Thoracic aorta (tissue), 2 donors: ENCODE results near the gene ACSL1. TPM values are rescaled to one million over a fixed set of nuclear protein-coding genes. Genes with fewer than 3 reads are reported as not detected.

ENCODE experiments used
- ATAC-seq: fragments of 150-250 bp; one replicate; pipeline ENCODE4 v1.8.0; 2017; ENCODE audit warnings: low read depth; ENCODE audit not compliant: insufficient number of reproducible peaks, low FRiP score
- DNase-seq: peaks from one replicate; pipeline ENCODE4 v3.0.0-alpha.2; 2020; ENCODE audit warnings: low spot score
- H3K27ac ChIP-seq, 2 donors: fragments of 200-600 bp; sonication (generic); 1 replicate in 1 of 2; 2 replicates in 1 of 2; pipeline ENCODE4 v1.5.1; 2016; ENCODE audit warnings: mild to moderate bottlenecking in 2 of 2, moderate library complexity in 2 of 2
- H3K27me3 ChIP-seq: fragments of 200-600 bp; sonication (generic); replicated peaks from 2 replicates; pipeline ENCODE4 v1.6.0; 2016; ENCODE audit warnings: mild to moderate bottlenecking; ENCODE audit not compliant: insufficient read depth
- H3K36me3 ChIP-seq: fragments of 200-600 bp; sonication (generic); one replicate; pipeline ENCODE4 v1.5.1; 2016
- H3K4me1 ChIP-seq, 2 donors: fragments of 200-600 bp; sonication (generic); 1 replicate in 1 of 2; 2 replicates in 1 of 2; pipeline versions ENCODE4 v1.5.1 to v1.6.0; 2016; ENCODE audit warnings: low read depth in 2 of 2, mild to moderate bottlenecking in 1 of 2; ENCODE audit not compliant: control insufficient read depth in 1 of 2
- H3K4me3 ChIP-seq: fragments of 200-600 bp; sonication (generic); 2 replicates; pipeline ENCODE4 v1.5.1; 2016; ENCODE audit warnings: mild to moderate bottlenecking
- H3K9me3 ChIP-seq: fragments of 200-600 bp; sonication (generic); 2 replicates; pipeline ENCODE4 v1.5.1; 2016
- total RNA-seq, 2 donors: library from RNA; depleted of rRNA; stranded (reverse); fragments of >200 nt; gene quantifications; one replicate each; pipeline versions ENCODE4 v1.1.0 to v1.2.3, GENCODE V29; 2016
- TF ChIP-seq, protein P1 (sequence below): fragments of 200-600 bp; sonication (generic); IDR thresholded peaks from one replicate; pipeline ENCODE4 v1.5.1; 2019; ENCODE audit warnings: antibody characterized with exemption

Gene ACSL1
- total RNA-seq, 2 donors from 2014 or later, result 90.4 to 155 TPM

DNA sequence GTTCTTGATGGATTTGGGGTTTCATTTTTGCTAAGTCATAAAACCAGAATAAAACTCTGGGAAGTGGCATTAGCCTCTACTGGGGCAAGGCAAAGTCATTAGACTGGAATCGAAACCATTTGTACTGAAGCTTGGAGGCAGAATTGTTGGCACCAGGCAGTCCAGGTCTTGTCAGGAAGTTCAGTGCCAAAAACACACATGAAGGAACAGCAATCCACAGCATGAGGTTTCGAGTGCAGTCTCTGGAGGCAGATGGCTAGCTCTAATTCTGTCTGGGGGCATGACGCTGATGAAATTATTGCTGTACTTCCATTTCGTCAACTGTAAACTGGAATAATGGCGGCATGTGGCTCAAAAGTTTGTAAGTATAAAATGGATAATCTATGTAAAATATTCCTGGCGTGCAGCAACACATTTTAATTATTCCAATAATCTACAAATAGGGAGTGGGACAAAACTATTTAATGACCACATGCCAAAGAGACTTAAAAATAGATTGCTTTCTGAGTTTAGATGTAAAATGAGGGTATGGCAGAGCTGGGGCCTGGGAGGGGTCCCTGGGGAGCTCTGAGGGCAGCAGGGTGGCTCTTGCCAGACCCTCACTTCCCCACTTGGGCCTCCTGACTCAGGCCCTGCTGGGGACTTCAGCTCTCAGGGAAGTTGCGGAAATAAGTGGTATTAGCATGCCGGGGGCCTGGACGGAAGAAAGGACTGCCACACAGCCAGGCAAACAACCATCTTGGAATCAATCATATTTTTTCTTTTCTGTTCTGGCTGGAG is 73.1 kb downstream of the ACSL1 start:
- no peak for ATAC-seq
- Histone ChIP-seq H3K4me1 (peaks cover 0 to 12% of the 10 kb centered on the region in 2 donors), H3K36me3 (peaks cover 21% of the 10 kb centered on the region)

GRCh38 chr4:184751585-184751956 is 74.2 kb downstream of the ACSL1 start:
- no peak overlapping the region for H3K4me3 ChIP-seq
- no peaks in the 10 kb centered on the region for H3K27me3 ChIP-seq
- no peak for ATAC-seq
- no peaks in the 10 kb centered on the region for H3K9me3 ChIP-seq
- TF ChIP-seq, protein P1, sequence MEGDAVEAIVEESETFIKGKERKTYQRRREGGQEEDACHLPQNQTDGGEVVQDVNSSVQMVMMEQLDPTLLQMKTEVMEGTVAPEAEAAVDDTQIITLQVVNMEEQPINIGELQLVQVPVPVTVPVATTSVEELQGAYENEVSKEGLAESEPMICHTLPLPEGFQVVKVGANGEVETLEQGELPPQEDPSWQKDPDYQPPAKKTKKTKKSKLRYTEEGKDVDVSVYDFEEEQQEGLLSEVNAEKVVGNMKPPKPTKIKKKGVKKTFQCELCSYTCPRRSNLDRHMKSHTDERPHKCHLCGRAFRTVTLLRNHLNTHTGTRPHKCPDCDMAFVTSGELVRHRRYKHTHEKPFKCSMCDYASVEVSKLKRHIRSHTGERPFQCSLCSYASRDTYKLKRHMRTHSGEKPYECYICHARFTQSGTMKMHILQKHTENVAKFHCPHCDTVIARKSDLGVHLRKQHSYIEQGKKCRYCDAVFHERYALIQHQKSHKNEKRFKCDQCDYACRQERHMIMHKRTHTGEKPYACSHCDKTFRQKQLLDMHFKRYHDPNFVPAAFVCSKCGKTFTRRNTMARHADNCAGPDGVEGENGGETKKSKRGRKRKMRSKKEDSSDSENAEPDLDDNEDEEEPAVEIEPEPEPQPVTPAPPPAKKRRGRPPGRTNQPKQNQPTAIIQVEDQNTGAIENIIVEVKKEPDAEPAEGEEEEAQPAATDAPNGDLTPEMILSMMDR, result no peak
- no peak overlapping the region for H3K27ac ChIP-seq
- DNase-seq, result no peak
- H3K4me1 ChIP-seq, result peaks cover 7 to 23% of the 10 kb centered on the region in 2 donors
- peaks cover 13% of the 10 kb centered on the region for H3K36me3 ChIP-seq

More for the DNA sequence above, 73.1 kb downstream of the ACSL1 start:
- Histone ChIP-seq H3K4me3 (no peak overlapping the region), H3K27me3 (no peaks in the 10 kb centered on the region), H3K27ac (no peak overlapping the region), H3K9me3 (no peaks in the 10 kb centered on the region)
- DNase-seq, result no peak
- TF ChIP-seq, protein P1, result no peak

DNA sequence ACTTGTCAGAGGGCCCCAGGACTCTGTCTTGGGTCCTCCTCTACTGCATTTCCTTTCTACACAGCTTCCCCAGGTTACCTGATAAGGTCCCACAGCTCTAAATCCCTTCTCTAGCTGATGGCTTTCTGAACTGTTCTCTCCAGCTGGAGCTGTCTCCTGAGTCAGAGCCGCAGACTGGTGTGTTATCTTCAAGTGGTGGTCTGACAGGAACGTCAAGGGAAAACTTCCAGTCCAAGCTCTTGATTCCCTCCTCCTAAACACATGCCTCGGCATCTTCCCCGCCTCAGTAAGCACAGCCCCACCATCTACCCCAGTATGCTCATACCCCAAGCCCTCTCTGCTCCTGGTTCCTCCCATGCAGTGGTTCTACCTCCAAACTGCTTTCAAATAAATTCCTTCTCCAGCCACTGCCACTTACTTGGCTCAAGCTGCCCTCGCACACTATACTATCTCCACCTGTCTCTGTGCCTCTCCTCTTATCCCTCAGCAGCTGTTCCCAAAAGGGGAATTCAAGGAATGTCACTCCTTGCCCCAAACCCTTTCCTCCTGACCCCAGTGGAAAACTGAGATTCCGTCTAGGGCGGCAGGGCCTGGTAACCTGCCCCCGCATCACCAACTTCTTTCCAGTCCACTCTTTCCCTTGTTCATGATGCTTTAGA is 74.7 kb downstream of the ACSL1 start:
- no peaks in the 10 kb centered on the region for H3K9me3 ChIP-seq
- peaks cover 7 to 23% of the 10 kb centered on the region in 2 donors for H3K4me1 ChIP-seq
- ATAC-seq, result no peak
- no peak overlapping the region for H3K27ac ChIP-seq
- TF ChIP-seq, protein P1, result no peak
- peaks cover 9% of the 10 kb centered on the region for H3K36me3 ChIP-seq
- no peaks in the 10 kb centered on the region for H3K27me3 ChIP-seq
- H3K4me3 ChIP-seq, result no peak overlapping the region
- DNase-seq, result no peak

DNA sequence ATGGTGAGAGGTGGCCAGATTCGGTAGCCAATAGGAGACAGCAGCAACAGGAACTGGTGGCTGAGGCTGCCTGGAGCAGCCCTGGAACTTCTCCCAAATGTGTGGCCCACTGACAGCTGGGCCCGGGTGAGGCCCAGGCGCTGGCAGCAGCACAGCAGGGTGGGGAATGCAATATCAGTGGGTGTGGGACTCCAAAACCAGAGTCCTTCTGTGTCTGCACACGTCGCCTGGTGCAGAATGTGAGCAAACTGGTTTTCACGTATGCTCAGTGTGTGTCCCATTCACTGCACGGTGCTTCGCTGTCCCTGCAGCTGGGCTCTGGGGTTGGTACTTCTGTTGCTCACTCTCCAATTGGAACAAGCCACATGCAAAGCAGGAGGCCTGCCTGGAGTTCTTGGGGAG is 77.5 kb downstream of the ACSL1 start:
- Histone ChIP-seq H3K27ac (peak overlapping the region in 1 of 2 donors; percentile 10), H3K9me3 (no peaks in the 10 kb centered on the region), H3K4me3 (no peak overlapping the region), H3K36me3 (no peaks in the 10 kb centered on the region), H3K4me1 (peaks cover 7 to 28% of the 10 kb centered on the region in 2 donors), H3K27me3 (no peaks in the 10 kb centered on the region)
- no peak for DNase-seq
- TF ChIP-seq, protein P1, result no peak
- no peak for ATAC-seq

- H3K4me3 ChIP-seq, result peak overlapping the region; percentile 52
- TF ChIP-seq, protein P1, result no peak
- no peak for ATAC-seq
These were observed 78.5 kb downstream of the ACSL1 start for GRCh38 chr4:184747034-184747830.

More at GRCh38 chr4:184747034-184747830, 78.5 kb downstream of the ACSL1 start:
- no peak for DNase-seq
- H3K27me3 ChIP-seq, result no peaks in the 10 kb centered on the region
- H3K9me3 ChIP-seq, result no peaks in the 10 kb centered on the region
- H3K4me1 ChIP-seq, result peaks cover 7 to 28% of the 10 kb centered on the region in 2 donors
- H3K27ac ChIP-seq, result peak overlapping the region; percentile 73 to 88
- H3K36me3 ChIP-seq, result no peaks in the 10 kb centered on the region
